B cell (primary cell): ENCODE measurements around the gene NOL4L. TPM values are rescaled to one million over a fixed set of nuclear protein-coding genes. Genes with fewer than 3 reads are reported as not detected.

ENCODE experiments used
- ATAC-seq: fragments of 200-7000 bp; cut with Tn5 transposase; one replicate; pipeline ENCODE4 v1.10.0; 2021; ENCODE audit warnings: low read depth, mild to moderate bottlenecking, moderate number of reproducible peaks, moderate library complexity
- CTCF ChIA-PET: fragments of 350-600 bp; sonication (Branson Sonifier 250); formaldehyde crosslinking; loops from one replicate; lab custom pipeline; 2021; ENCODE audit warnings: antibody characterized with exemption, inconsistent platforms; lab: Charles Lee
- POLR2A ChIA-PET: fragments of 350-600 bp; sonication (Branson Sonifier 250); formaldehyde crosslinking; loops from one replicate; lab custom pipeline; 2021; ENCODE audit warnings: antibody characterized with exemption; lab: Charles Lee
- DNase-seq: peaks from one replicate; pipeline ENCODE4 v3.0.0; 2013
- H2AFZ ChIP-seq: 2 replicates; pipeline ENCODE4 v1.6.1; 2012; ENCODE audit warnings: mild to moderate bottlenecking, low read depth, low read length; ENCODE audit not compliant: insufficient read depth, poor library complexity, severe bottlenecking
- H3K27ac ChIP-seq, 2 donors: 1 replicate in 1 of 2; 2 replicates in 1 of 2; pipeline ENCODE4 v1.5.1; 2012 to 2013; ENCODE audit warnings: low read length in 2 of 2, mild to moderate bottlenecking in 2 of 2, moderate library complexity in 1 of 2
- H3K27me3 ChIP-seq, 4 experiments: fragments of 200-600 bp in 1 of 4; sonication (generic) in 1 of 4; replicated peaks in 1 of 4; 1 replicate in 2 of 4; 2 replicates in 2 of 4; pipeline versions ENCODE4 v1.6.1 to v1.7.0; 2013 to 2016; ENCODE audit warnings: low read length in 3 of 4, mild to moderate bottlenecking in 2 of 4, mixed read lengths in 1 of 4, moderate library complexity in 1 of 4; ENCODE audit not compliant: insufficient read depth in 4 of 4, control insufficient read depth in 3 of 4; ENCODE audit errors: control extremely low read depth in 1 of 4
- H3K36me3 ChIP-seq, 2 experiments: replicated peaks in 1 of 2; 1 replicate in 1 of 2; 2 replicates in 1 of 2; pipeline versions ENCODE4 v1.6.1 to v1.7.1; 2013; ENCODE audit warnings: low read length in 1 of 2; ENCODE audit not compliant: insufficient read depth in 2 of 2, control insufficient read depth in 1 of 2; ENCODE audit errors: control extremely low read depth in 1 of 2, extremely low read depth in 1 of 2
- H3K4me1 ChIP-seq, 2 donors: fragments of 200-600 bp in 1 of 2; sonication (generic) in 1 of 2; 1 replicate in 1 of 2; 2 replicates in 1 of 2; pipeline versions ENCODE4 v1.5.1 to v1.6.1; 2013 to 2017; ENCODE audit warnings: low read length in 2 of 2; ENCODE audit not compliant: control insufficient read depth in 2 of 2, insufficient read depth in 2 of 2
- H3K4me2 ChIP-seq: replicated peaks from 2 replicates; pipeline ENCODE3; 2012; ENCODE audit warnings: mild to moderate bottlenecking, low read depth, low read length; ENCODE audit not compliant: poor library complexity, severe bottlenecking
- H3K4me3 ChIP-seq, 5 experiments: fragments of 200-600 bp in 1 of 5; sonication (generic) in 1 of 5; 1 replicate in 3 of 5; 2 replicates in 2 of 5; pipeline versions ENCODE4 v1.5.1 to v1.7.0; 2011 to 2016; ENCODE audit warnings: low read length in 4 of 5, mild to moderate bottlenecking in 4 of 5, low read depth in 2 of 5, control low read depth in 1 of 5, moderate library complexity in 1 of 5; ENCODE audit not compliant: insufficient read depth in 1 of 5; ENCODE audit errors: control extremely low read depth in 1 of 5, extremely low read depth in 1 of 5
- H3K79me2 ChIP-seq: fragments of 200-600 bp; sonication (generic); one replicate; pipeline ENCODE4 v1.6.0; 2016; ENCODE audit warnings: low read length; ENCODE audit not compliant: control insufficient read depth, insufficient read depth
- H3K9ac ChIP-seq: fragments of 200-600 bp; sonication (generic); 2 replicates; pipeline ENCODE4 v1.6.1; 2017; ENCODE audit warnings: mild to moderate bottlenecking, low read length, moderate library complexity
- H3K9me3 ChIP-seq, 3 donors: one replicate each; pipeline versions ENCODE4 v1.6.1 to v1.7.1; 2013; ENCODE audit warnings: low read length in 2 of 3; ENCODE audit not compliant: control insufficient read depth in 2 of 3, insufficient read depth in 1 of 3; ENCODE audit errors: control extremely low read depth in 1 of 3
- H4K20me1 ChIP-seq: 2 replicates; pipeline ENCODE4 v1.6.0; 2012; ENCODE audit warnings: mild to moderate bottlenecking, low read length; ENCODE audit not compliant: insufficient read depth, control insufficient read depth, poor library complexity, severe bottlenecking
- H3K27ac Mint-ChIP-seq: one replicate; pipeline ENCODE4 v1.8.0; 2021; ENCODE audit warnings: mixed read lengths
- H3K27me3 Mint-ChIP-seq: one replicate; pipeline ENCODE4 v1.8.0; 2021; ENCODE audit warnings: mixed read lengths
- H3K4me1 Mint-ChIP-seq: one replicate; pipeline ENCODE4 v1.8.0; 2021; ENCODE audit warnings: mixed read lengths
- H3K4me3 Mint-ChIP-seq: one replicate; pipeline ENCODE4 v1.8.0; 2021; ENCODE audit warnings: mixed read lengths
- H3K9me3 Mint-ChIP-seq: one replicate; pipeline ENCODE4 v1.8.0; 2022; ENCODE audit warnings: mixed read lengths; ENCODE audit not compliant: insufficient read depth
- EZH2 ChIP-seq: IDR thresholded peaks from 2 replicates; pipeline ENCODE4 v1.6.1; 2012; ENCODE audit warnings: borderline replicate concordance, low read depth, mild to moderate bottlenecking, moderate library complexity, low read length; ENCODE audit not compliant: insufficient read depth, poor library complexity, severe bottlenecking
- WGBS: methylation state at CpG from one replicate; pipeline ENCODE4 v1.1.5; 2013; ENCODE audit warnings: missing lambda C conversion rate; ENCODE audit not compliant: insufficient coverage; 5-methylcytosine and 5-hydroxymethylcytosine counted together
- intact Hi-C: fragments of 100-400 bp; cut with micrococcal nuclease; formaldehyde crosslinking; loops from one replicate; pipeline ENCODE4 v1.10.0; 2022
- polyA plus RNA-seq: library from polyadenylated mRNA; depleted of rRNA; stranded (reverse); fragments of >200 nt; gene quantifications from 2 replicates; pipeline ENCODE4 v1.2.3, GENCODE V29; 2012
- total RNA-seq, 2 donors: library from RNA; stranded (reverse); fragments of 120-200 nt in 1 of 2; gene quantifications; 1 replicate in 1 of 2; 2 replicates in 1 of 2; pipeline versions ENCODE4 v1.2.3 to v1.2.4, GENCODE V29; 2013 to 2022
- TF ChIP-seq, protein P1 (sequence below): fragments of 200-600 bp; IDR thresholded peaks from one replicate; pipeline ENCODE4 v1.8.0; 2022; ENCODE audit warnings: antibody characterized with exemption, mild to moderate bottlenecking

NOL4L gene
- total and polyA plus RNA-seq, 2 donors (not counting 1 experiment from before 2014, with no cell fraction given) = 6.5 to 7.9 TPM

DNA sequence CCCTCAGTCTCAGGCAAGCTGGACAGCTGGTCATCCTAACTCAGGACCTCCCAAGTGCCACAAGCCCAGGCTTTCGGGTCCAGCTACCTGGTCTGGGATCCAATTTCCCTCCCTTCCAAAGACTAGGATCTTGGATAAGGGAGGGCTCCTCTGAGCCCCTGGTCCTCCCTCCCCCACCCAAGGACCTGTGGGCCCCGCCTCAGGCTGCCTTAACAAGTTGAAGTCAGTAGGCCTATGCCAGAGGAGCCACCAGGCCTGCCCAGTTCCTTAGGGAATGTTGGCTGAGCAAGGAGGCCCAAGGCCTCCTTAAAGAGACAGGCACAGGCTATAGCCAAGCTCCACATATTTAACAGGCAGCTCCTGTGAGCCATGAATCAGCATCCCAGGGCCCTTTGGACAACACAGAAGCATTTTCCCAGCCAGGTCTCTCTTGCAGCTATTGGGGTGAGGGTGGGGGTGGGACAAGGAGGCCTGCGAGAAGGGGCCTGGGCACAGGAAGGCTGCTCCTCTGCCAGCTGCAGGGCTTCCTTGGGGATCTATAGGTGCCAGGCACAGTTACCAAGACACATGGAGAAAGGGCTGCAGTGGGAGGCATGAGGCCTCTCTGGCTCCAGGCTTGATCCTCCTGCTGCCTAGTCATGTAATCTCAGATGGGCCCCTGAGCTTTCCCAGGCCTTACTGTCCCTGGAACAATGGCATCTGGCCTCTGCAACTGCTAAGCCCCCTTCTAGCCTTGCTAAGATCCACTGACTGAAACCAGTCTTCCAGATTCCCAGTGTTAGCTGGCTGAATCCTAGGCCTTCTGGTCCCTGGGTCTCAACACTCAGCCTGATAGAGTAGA, 27.4 kb upstream of the NOL4L start:
- H3K4me2 ChIP-seq = no peak overlapping the region
- no peaks in the 10 kb centered on the region for H4K20me1 ChIP-seq
- no peak for TF ChIP-seq EZH2
- TF ChIP-seq, protein P1, sequence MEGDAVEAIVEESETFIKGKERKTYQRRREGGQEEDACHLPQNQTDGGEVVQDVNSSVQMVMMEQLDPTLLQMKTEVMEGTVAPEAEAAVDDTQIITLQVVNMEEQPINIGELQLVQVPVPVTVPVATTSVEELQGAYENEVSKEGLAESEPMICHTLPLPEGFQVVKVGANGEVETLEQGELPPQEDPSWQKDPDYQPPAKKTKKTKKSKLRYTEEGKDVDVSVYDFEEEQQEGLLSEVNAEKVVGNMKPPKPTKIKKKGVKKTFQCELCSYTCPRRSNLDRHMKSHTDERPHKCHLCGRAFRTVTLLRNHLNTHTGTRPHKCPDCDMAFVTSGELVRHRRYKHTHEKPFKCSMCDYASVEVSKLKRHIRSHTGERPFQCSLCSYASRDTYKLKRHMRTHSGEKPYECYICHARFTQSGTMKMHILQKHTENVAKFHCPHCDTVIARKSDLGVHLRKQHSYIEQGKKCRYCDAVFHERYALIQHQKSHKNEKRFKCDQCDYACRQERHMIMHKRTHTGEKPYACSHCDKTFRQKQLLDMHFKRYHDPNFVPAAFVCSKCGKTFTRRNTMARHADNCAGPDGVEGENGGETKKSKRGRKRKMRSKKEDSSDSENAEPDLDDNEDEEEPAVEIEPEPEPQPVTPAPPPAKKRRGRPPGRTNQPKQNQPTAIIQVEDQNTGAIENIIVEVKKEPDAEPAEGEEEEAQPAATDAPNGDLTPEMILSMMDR = no peak
- ChIA-PET CTCF (interaction anchor here (0.6 kb wide), 1 partner anchor 16 kb away, joined by 3 read pairs; no protein-coding TSS in a partner anchor), POLR2A (no interaction called here)
- no peaks in the 10 kb centered on the region for H3K4me1 ChIP-seq
- Mint-ChIP-seq H3K27me3 (peaks cover 45% of the 10 kb centered on the region), H3K9me3 (no peaks in the 10 kb centered on the region), H3K27ac (no peak overlapping the region), H3K4me1 (peaks cover 3% of the 10 kb centered on the region), H3K4me3 (no peak overlapping the region)
- H3K9me3 ChIP-seq = peaks cover 0 to 11% (median 0%) of the 10 kb centered on the region in 3 donors
- no peak for ATAC-seq
- no peak overlapping the region for H3K27ac ChIP-seq
- DNase-seq = no peak
- H3K36me3 ChIP-seq = no peaks in the 10 kb centered on the region
- no peak overlapping the region for H3K9ac ChIP-seq
- no peaks in the 10 kb centered on the region for H3K79me2 ChIP-seq
- 88% methylated on average over 1 of the region's 3 CpGs for WGBS
- no peak overlapping the region for H2AFZ ChIP-seq
- H3K27me3 ChIP-seq = peaks cover 0 to 15% (median 0%) of the 10 kb centered on the region in 4 experiments
- no peak overlapping the region for H3K4me3 ChIP-seq
- intact Hi-C loops = no loop called here

DNA sequence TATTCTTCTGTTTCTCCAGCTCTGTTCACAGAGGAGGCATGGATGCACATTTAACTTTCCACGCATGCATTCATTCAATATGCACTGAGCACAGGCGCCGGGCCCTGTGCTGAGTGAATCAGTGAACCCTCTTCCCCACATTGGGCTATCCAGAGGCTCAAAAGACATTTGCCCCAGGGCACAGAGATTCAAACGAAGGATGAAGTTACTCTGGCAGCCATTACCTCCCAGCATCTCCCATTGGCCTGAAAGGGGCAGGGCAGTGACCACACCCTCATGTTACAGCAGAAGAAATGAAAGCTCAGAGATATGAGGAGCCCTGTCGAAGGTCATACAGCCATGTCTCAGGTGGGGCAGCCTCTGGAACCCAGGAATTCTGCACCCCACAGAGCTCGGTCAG, 26.7 kb upstream of the NOL4L start:
- H3K9ac ChIP-seq = no peak overlapping the region
- no peak for DNase-seq
- no peak overlapping the region for H3K4me3 ChIP-seq
- peaks cover 0 to 11% (median 0%) of the 10 kb centered on the region in 3 donors for H3K9me3 ChIP-seq
- H3K36me3 ChIP-seq = no peaks in the 10 kb centered on the region
- H4K20me1 ChIP-seq = no peaks in the 10 kb centered on the region
- Mint-ChIP-seq H3K27me3 (peaks cover 40% of the 10 kb centered on the region), H3K4me3 (no peak overlapping the region), H3K4me1 (peaks cover 3% of the 10 kb centered on the region), H3K27ac (no peak overlapping the region), H3K9me3 (no peaks in the 10 kb centered on the region)
- intact Hi-C loops = no loop called here
- no peaks in the 10 kb centered on the region for H3K79me2 ChIP-seq
- ChIA-PET CTCF (no interaction called here), POLR2A (no interaction called here)
- 92% methylated on average over 6 of the region's 6 CpGs for WGBS
- H3K27ac ChIP-seq = no peak overlapping the region
- ATAC-seq = no peak
- no peak overlapping the region for H2AFZ ChIP-seq
- peaks cover 0 to 15% (median 0%) of the 10 kb centered on the region in 4 experiments for H3K27me3 ChIP-seq
- H3K4me2 ChIP-seq = no peak overlapping the region
- TF ChIP-seq, protein P1 = no peak
- TF ChIP-seq EZH2 = no peak
- H3K4me1 ChIP-seq = no peaks in the 10 kb centered on the region
